Right renal pelvis (tissue), 4 donors: Measurements from ENCODE around the gene SRSF4. TPM values are rescaled to one million over a fixed set of nuclear protein-coding genes. Genes with fewer than 3 reads are reported as not detected.
"Not testable (repeated sequence)": the region's sequence is repeated elsewhere in the genome, so short reads cannot be mapped to it uniquely, and the experiment has no call there.

Experiments used
- DNase-seq, 4 donors: peaks; one replicate each; pipeline ENCODE4 v3.0.0-alpha.2; 2013; ENCODE audit warnings: low read depth in 4 of 4, low spot score in 3 of 4, missing footprints in 1 of 4
- polyA plus RNA-seq, 4 donors: library from polyadenylated mRNA; unstranded; fragments of 120-200 nt; gene quantifications; one replicate each; pipeline ENCODE4 v1.2.1, GENCODE V29; 2013; ENCODE audit not compliant: insufficient read length in 4 of 4

SRSF4 gene
- polyA plus RNA-seq, 4 donors = 107 to 121 (median 110) TPM

DNA sequence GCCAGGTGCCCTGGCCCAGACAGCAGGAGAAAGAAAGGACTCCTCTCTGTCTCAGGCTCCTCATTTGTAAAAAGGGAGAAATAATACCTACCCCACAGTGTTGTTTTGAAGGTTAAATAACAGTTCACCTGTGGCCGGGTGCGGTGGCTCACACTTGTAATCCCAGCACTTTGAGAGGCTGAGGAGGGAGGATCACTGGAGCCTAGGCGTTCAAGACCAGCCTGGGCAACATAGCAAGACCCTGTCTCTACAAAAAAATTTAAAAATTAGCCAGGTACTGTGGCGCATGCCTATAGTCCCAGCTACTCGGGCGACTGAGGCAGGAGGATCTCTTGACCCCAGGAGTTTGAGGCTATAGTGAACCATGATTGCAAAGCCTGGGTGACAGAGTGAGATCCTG is 55.5 kb downstream of the SRSF4 start:
- DNase-seq = no peak

DNA sequence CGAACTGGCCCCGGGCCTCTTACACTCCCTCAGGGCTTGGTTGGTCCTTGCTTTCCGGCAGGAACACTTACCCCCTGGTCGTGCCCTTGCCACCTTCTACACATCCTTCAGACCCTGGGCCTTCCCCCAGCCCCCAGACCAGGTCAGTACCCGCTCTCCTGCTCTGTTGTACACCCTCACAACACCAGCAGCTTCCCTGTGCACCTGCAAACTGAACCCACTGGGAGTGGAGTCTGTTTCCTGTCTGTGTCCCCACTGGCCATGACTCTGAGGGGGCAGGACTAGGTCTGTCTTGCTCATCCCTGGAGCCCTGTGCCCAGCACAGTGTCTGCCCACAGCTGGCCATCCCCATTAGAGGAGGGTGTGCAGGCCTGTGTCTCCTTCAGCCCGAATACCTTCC is 55.9 kb downstream of the SRSF4 start:
- DNase-seq = no peak

DNA sequence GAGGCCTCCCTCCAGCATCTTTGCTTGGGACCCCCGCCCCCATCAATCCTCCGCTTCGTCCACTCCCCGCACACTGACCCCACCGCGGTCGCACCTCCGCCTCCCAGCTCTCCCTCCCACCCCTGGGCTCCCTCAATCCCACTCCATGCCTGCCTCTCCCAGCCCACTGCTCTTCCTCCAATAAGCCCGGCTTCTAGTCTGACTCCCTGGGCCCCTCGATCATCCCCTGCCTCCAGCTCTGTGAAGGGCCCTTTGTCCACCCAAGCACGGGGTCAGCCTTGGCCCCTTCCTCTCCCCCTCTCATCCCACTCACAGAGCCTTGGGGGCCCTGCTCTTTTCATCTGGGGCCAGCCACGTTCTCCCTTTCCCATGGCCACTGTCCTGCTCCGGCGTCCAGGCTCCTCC is 56.5 kb downstream of the SRSF4 start:
- no peak for DNase-seq

DNA sequence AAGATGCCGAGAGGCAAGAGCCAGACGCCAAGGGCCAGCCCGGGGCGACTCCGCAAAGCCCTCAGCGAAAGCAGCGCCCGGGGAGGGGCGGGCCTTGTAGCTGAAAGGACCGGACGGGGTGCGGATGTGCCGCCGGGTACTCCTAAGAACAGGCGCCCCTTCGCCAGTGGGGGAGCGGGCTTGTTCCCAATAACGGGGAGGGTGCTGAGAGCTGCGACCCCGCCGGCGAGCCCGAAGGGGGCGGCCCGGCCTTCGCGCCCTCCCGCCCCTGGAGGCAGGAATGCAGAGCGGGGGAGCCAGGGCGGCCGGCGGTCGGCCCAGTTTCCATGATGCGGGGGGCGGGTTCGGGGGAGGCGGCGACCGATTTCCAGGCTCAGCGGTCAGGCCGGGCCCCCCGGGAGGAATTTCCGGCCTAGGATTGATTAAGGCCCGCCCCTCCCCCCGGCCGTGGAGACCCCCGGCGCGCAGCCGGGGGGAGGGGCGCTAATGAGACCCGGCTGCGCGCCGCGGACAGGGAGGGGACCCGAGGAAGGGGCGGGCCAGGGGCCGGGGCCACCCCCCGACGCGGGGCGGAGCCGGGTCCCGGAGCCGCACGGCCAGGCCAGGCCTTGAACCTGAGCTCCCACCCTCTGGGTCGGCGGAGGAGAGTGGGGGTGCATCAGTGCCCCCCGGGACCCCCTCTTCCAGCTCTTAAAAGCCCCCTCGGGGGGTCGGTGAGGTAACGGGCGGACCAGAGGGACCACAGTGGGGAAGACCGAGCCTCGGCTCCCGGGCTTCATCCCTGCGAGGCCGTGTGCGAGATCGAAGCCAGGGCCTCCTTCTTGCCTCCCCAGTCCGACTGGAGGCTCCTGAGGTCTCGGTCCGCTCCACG is 57.1 kb downstream of the SRSF4 start:
- peak; percentile 77 to 86 (median 82) for DNase-seq

GRCh38 chr1:29123887-29124365 is 57.8 kb downstream of the SRSF4 start, which contains the start of gene TMEM200B:
TSS of gene TMEM200B (minus strand) at chr1:29123903. CDS start at chr1:29121828, 2,075 bp downstream.
- peak in 2 of 4 donors; percentile 12 to 29 for DNase-seq

DNA sequence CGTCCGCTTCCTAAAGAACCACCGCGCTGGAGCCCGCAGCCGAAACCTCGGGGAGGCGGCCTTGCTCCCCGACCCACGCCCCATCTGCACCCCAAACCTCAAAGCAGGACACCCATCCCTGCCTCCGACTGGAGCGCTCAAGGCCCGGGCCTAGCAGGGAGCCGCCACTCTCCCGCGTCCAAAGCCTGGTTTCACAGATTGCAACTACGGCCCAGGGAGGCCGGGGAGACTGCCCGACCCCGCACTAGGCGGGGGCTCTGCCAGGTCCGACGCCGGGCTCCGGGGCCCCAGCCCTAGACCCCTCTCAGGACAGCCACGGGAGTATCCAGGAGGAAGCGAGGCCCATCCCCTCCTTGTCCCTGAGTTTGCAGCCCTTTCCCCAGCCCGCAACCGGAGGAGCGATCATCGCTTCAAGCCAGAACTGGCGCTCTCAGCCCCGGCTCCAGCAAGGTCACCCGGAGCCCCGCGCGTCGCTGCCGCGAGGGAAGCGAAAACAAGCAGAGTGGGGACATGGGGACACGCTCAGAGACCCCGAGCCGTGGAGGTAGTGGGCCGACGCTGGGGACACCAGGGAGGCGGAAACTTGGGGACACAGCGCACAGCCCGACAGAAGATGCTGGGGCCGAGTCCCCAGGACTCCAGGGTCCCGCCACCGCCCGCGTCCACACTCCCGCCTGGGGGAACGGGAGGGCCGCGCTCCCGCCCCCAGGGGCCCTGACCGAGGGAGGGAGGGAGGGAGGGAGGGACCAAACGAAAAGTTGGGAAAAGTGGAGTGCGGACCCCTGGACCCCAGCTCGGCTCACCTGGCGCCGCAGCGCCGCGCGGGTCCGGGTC is 58.4 kb downstream of the SRSF4 start:
- peak in 2 of 4 donors; percentile 27 to 50 for DNase-seq

DNA sequence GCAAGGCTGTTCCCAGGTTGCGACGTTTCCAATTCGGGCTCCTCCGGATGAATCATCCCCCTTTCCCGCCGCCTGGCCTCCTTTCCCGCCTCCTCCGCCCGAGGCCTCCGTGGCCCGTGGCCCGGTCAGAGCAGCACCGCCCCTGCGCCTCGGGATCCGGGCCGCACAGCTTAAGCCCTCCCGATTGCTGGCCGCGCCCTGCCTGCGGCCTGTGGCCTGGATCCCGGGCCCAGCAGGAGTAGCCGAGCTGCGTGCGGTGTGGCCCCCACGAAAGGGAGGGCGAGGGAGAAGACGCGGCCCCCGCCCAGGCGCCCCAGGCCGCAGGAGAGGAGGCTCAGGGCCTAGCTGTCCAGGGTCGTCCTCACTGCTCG is 59.0 kb downstream of the SRSF4 start:
- DNase-seq = peak in 1 of 4 donors; percentile 21

DNA sequence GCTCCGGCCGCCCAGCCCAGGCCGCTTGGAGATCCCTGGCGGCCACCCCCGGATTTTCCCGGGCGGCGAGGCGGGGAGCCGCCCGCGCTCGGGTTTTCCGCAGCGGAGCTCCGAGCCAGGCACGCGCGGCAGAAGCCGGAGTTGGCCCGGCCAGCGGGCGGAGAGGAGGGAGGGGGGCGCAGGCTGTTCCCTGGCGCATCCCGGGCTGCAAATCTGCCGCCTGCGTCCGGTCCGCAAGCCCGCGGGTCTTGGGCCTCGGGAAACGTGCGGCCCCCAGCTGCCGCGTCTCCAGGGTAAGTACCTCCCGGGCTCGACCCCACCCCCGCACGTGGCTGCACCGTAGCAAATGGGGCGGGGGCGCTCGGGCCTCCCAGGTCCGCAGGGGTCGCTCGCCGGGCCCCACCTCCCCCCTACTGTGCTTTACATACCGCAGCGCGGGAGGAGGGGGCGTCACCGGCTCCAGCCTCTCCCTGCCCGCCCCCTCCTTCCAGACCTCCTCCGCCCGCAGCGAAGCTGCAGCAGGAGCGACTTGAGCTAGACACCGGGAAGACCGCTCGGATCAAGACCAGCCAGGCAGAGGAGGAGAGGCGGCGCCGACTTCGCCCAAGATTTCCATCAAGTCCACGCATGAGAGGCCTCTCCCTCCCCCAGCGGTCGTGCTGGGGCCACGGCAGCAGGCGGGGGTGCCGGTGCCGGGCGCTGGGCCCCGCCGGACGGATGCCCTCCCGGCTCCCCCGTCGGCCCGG is 59.6 kb downstream of the SRSF4 start:
- peak in 3 of 4 donors; percentile 23 to 50 (median 38) for DNase-seq

DNA sequence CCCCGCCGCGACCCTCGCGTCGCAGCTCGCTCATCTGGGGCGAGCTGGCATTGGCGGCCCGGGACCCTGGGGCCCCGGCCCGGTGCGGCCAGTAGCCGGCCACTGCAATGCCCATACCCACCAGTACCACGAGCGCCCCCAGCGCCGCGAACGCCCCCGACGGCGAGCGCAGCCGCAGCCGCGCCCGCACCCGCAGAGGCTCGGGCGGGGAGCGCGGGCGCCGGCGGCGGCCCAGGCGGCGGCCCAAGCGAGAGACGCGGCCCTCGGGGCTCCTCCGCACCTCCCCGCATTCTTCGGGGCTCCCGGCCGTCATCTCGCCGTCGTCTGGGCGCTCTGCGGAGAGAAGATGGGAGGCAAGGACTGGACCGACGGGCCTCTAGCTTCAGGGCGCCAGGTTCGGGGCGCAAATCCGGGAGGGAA is 60.2 kb downstream of the SRSF4 start:
- DNase-seq = no peak

DNA sequence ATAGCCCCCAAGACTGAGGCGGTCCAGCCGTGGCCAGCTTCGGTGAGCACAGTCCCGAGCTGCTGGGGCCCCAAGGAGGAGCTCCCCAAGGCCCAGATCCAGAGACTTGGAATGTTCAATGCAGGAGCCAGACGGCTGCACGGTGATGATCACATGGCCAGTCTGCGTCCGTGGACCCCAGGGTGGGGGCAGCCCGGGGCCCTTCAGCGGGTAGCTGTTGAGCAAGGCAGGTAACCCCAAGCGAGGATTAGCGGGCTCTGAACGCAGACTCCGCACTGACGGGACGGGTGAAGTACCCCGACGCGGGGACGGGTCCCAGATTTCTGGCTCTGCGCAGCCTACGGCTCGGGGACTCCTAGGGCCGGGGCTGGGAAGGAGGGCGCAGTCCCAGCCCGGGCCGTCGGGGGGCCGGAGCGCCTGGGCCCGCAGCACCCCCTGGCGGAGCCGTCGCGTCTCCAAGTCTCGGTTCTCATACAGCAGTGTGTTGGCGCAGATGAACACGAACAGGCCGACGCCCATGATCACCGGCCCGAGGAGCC is 60.7 kb downstream of the SRSF4 start:
- DNase-seq = peak in 3 of 4 donors; percentile 39 to 44 (median 41)

- no peak for DNase-seq
These were observed 61.3 kb downstream of the SRSF4 start for GRCh38 chr1:29120367-29120766.

DNA sequence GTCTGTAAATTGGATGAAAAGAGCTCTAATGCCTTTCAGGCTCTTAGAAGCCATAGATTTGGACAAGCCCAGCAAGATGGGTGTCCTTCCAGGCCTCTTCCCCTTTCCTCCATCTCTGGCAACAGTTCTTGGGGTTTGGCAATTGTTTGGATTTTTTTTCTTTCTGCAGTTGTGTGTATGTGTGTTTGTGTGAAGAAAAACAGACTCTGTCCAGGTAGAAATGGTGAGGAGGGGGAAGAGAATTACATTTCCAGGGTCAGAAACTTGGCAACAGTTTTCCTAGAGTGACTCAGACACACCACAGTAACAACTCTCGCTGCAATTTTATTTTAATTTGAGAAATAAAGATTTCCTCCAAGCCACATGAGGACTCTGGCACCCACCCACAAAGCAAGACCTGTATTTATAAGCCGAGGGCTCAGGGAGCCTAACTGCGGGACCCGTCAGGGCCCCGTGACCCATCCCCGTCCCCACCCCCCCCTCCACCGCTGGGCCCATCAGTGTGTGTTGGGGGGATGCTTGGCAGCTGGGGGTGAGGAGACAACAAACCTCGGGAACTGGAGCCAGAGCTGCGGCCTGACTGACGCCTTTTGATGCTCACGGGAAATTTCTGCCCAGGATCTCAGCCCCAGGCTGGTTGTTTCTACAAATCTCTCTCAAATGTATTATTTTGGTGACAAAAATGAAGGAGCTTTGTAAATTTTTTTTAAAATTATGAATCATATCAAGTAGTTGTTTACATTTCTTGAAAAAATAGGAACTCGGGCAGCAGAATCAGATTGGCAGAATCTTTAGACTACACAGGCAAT is 62.4 kb downstream of the SRSF4 start:
- no peak for DNase-seq

DNA sequence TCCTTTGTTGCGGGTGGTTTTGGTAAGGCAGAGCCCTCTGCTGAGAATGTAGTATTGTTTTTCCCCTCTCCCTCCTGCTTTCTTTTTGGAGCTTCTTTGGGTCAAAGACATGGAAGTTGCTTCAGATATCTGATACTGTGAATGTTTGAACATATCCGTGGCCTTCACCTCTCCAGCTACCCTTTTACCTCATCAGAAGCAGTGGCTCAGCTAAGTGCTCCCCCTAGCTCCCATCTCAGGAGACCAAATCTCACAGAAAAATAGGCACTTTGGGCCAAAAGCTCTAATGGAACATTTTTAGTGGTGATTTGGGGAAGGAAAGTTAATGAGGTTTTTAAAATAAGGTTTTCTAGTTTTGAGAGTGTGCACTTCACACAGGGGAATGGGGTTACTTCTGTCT is 64.3 kb downstream of the SRSF4 start:
- no peak for DNase-seq

- no peak for DNase-seq
These were observed 67.0 kb downstream of the SRSF4 start for GRCh38 chr1:29114654-29115053.

- no peak for DNase-seq
These were observed 68.1 kb downstream of the SRSF4 start for GRCh38 chr1:29113413-29114117.

GRCh38 chr1:29112705-29113412 is 68.8 kb downstream of the SRSF4 start:
- no peak for DNase-seq

GRCh38 chr1:29108041-29108440 is 73.7 kb downstream of the SRSF4 start:
- DNase-seq = not testable (repeated sequence)

DNA sequence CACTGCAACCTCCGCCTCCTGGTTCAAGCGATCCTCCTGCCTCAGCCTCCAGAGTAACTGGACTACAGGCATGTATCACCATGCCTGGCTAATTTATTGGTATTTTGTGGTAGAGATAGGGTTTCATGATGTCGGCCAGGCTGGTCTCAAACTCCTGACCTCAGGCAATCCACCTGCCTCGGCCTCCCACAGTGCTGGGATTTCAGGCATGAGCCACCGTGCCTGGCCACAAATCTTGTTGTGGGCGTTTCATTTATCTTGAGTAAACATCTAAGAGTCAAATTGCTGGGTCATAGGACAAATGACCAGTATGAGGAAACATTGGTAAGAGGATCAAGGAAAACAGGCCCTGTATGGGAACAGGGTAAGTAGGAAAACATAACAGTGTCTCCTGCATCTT is 75.9 kb downstream of the SRSF4 start:
- no peak for DNase-seq
